ENCODE measurements around the gene DSCAML1. TPM values are rescaled to one million over a fixed set of nuclear protein-coding genes. Genes with fewer than 3 reads are reported as not detected.

DSCAML1 gene
- total RNA-seq, 1 donor from 2014 or later, result not detected

DNA sequence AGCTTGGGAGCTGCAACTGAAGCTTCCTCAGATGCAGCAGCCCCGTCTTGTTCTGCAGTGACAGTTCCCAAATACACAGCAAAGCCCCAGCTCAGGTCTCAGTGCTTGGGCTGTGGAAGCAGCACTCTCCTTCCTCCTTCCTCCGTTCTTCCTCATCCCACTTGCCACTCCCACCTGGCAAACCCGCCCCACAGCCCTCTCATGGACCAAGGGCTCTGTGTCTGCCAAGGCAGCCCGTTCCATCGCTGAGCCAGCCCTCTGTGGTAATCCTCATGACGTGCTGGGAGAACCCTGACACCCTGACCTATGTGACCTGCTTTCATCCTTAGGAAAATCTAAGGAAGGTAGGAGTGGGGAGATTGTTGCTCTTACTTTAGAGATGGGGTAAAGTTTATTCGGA, 157.0 kb downstream of the DSCAML1 start:
- DNase-seq (ENCODE audit: low read depth, low spot score), result no peak

- no peak for DNase-seq (ENCODE audit: low read depth, low spot score)
These were observed 157.4 kb downstream of the DSCAML1 start for GRCh38 chr11:117639601-117640000.

DNA sequence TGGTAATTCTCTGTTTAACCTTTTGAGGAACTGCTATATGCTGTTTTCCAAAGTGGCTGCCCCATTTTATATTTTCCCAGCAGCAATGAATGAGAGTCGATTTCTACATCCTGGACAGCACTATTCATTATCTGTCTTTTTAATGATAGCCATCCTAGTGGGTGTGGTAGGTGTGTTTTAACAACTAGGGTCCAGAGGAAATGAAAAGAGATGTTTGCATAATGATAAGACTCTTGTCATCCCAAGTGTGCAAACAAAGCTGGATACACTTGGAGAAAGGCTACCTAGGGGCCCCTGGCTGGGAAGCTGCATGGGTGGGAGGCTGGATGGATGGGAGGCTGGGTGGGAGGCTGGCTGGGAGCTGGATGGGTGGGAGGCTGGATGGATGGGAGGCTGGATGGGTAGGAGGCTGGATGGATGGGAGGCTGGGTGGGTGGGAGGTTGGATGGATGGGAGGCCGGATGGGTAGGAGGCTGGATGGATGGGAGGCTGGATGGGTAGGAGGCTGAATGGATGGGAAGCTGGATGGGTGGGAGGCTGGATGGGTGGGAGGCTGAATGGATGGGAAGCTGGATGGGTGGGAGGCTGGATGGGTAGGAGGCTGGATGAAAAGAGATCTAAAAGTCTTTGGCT, 158.0 kb downstream of the DSCAML1 start:
- no peak for DNase-seq (ENCODE audit: low read depth, low spot score)

DNA sequence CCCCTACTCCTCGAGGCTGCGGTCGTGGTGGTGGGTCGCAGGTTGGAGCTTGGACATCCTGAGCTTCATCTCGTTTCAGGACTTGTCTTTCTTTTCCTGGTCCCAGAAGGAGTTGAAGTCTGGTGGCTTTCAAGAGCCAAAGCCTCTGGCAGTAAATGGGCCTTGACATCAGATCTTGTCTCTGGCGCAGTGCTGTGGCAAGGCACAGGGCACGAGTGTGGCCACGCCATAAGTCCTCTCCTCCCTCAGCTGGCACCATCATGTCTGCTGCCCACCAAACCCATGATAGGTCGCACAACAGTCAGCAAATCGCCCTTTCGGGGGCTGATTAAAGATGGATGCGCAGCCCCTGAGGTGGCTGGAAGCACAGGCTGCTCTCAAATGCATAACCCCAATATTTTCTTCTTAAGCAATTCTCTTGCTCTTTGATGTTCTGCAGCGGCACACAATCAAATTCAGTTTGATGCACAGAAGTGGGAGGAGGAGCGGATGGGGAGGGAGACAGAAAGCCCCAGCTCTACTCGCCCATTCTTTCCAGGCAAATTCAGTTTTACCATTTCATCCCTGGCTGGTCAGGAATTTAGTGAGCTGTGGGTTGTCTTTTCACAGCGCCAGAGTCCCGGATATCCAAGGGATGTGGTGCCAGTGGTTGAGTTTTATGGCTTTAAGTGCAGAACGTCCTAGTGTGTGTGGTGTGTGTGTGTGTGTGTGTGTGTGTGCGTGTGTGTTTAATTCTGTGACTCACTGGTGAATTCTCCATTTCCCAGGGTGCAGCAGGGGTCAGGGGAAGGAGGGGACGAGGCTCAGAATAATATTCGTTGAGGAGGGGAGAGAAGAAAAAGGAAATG, 162.0 kb downstream of the DSCAML1 start:
- no peak for DNase-seq (ENCODE audit: low read depth, low spot score)

GRCh38 chr11:117633976-117634755, 162.8 kb downstream of the DSCAML1 start:
- DNase-seq (ENCODE audit: low read depth, low spot score), result no peak

GRCh38 chr11:117633186-117633754, 163.7 kb downstream of the DSCAML1 start:
- DNase-seq (ENCODE audit: low read depth, low spot score), result no peak

DNA sequence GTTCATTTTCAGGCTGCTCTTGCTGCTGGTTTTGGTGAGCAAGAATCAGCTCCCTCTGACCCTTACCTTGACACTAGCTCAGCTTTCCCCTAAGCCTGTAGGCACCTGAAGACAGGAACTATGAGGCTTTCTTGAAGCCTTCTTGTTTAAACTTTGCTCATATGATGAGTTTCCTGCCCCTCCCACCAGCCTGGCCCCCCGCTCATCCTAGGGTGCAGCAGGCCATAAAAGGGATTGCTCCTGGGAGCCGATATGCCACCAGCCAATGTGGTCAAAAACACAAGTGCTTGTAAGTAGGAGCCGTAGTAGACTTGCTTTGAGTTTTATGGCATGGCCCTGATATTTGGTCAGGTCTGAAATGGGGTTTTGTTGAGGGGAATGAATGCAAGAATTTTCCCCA, 164.7 kb downstream of the DSCAML1 start:
- DNase-seq (ENCODE audit: low read depth, low spot score), result no peak

DNA sequence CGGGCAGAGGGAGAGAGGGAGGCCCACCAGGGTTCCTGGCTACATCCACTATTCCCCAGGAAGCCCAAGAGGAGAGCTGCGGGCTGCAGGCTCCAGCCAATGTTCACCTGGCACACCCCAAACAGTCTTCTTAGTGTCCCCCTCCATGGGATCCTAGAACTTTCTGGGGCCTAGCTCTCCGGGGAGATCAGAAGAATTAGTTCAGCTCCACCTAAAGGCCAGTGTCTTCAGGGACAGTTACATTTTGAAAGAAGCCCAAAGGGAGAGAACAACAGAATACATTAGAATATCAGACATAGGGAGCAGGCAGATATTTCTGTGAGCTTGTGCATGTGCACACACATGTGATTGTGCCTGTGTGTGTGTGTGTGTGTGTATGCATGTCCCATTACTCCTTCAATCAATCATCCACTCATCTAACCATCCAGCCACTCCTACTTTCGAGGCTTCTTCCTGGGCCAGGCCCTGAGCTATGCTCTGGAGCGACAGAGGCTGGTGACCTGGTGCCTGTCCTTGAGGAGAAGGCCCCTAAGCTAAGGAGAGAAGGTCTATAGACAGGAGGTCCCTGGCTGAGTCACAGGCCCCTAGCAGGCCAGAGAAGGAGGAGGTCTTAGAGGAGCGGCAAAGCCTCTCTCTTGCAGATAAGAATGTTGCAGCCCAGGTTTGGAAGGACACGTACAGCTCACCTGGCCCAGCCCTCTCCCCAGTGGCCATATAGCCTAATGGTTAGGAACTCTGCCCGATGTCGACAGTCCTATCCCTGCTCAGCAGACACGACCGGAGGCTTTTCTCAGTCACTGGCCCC, 165.5 kb downstream of the DSCAML1 start:
- DNase-seq (ENCODE audit: low read depth, low spot score), result no peak

GRCh38 chr11:117629891-117630538, 167.0 kb downstream of the DSCAML1 start:
- DNase-seq (ENCODE audit: low read depth, low spot score), result no peak

- no peak for DNase-seq (ENCODE audit: low read depth, low spot score)
These were observed 167.9 kb downstream of the DSCAML1 start for GRCh38 chr11:117629146-117629545.

DNA sequence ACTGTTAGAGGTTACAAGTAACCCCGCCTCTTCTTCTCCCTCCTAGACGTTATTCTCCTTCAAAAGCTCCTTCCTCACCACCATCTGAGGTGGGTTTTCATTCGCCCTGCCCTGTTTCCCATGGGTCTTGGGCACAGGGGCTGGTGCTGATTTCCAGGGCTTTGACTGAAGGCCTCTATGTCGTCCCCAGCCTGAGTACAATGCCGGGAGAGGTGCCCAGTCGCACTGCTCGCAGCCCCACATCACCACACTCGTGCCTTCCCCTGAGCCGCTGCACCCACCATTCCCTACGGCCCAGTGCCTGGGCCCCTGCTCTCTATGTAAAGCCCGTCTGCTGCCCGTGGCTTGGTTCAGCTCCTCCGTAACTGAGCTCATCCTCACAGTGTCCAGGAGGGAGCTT, 169.8 kb downstream of the DSCAML1 start:
- no peak for DNase-seq (ENCODE audit: low read depth, low spot score)

DNA sequence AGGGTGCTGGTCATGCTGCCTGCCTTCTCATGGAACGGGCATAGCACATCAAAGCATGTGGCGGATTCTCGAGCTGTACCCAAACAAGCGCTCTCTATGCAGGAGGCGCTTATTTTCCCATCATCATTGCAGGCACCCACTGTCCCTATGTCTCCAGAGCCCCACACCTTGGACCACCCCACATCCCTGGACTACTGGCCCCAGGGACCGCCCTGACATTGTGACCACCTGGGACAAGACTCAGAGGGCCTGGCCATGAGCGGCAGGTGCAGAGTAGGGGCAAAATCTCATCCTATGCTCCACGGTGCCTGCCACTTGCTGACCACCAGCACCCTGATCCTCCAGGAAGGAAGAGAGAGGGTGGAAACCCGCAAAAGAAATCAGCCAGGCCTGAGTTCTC, 170.4 kb downstream of the DSCAML1 start:
- DNase-seq (ENCODE audit: low read depth, low spot score), result no peak

DNA sequence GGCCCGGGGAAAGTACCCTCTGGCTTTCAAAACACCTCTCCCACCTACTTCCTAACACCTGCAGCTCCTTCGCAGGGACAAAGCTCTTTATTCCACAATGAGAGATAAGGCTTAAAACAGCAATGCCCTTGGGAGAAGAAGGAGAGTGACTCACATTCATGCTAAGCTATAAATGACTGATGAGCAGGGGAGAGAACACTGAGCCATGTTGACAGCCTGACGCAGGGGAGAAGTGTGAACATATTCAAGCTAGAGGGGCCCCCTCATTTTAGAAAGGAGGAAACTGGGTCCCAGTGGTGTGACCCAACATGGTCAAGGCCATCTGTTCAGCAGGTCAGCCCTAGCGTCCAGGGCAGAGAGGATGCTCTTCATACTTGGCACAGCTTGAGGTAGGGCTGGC, 171.8 kb downstream of the DSCAML1 start:
- DNase-seq (ENCODE audit: low read depth, low spot score), result no peak

- DNase-seq (ENCODE audit: low read depth, low spot score), result no peak
These were observed 173.2 kb downstream of the DSCAML1 start for GRCh38 chr11:117623831-117624271.

DNA sequence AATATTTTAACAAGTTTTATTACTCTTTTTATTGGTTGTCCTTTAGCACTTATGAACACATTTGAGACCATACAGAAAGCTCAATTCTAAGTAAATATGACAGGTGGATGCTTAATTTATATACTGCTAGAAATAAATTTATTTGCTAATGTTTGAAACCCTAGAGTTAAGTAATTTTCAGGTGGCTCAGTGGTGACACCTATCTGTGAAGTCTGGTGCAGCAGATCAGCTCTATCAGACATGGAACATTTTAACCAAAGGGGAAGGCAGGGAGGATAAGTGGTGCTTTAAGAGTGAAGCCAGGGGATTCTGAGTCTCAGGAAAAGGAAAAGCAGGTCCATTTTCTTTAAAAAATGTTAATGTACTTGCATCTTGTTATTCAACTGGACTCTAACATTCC, 175.8 kb downstream of the DSCAML1 start:
- DNase-seq (ENCODE audit: low read depth, low spot score), result no peak

- no peak for DNase-seq (ENCODE audit: low read depth, low spot score)
These were observed 176.4 kb downstream of the DSCAML1 start for GRCh38 chr11:117620659-117621058.

- no peak for DNase-seq (ENCODE audit: low read depth, low spot score)
These were observed 176.9 kb downstream of the DSCAML1 start for GRCh38 chr11:117620086-117620485.

GRCh38 chr11:117619661-117620060, 177.4 kb downstream of the DSCAML1 start:
- DNase-seq (ENCODE audit: low read depth, low spot score), result no peak

- DNase-seq (ENCODE audit: low read depth, low spot score), result no peak
These were observed 178.0 kb downstream of the DSCAML1 start for GRCh38 chr11:117618982-117619355.

GRCh38 chr11:117618302-117618981, 178.6 kb downstream of the DSCAML1 start:
- no peak for DNase-seq (ENCODE audit: low read depth, low spot score)
